Activated CD4-positive, alpha-beta T cell treated with anti-CD3 and anti-CD28 coated beads, Interleukin-2, amount 50 U/mL, for 4 hours (primary cell): ENCODE results near the gene ZC2HC1B.

Experiments used
- DNase-seq, 2 experiments: peaks; one replicate each; pipeline ENCODE4 v3.0.0-alpha.2; 2020

ZC2HC1B gene

GRCh38 chr6:143964674-143965081 is 100.4 kb downstream of the ZC2HC1B start:
- DNase-seq = no peak

- DNase-seq = no peak
These were observed 101.4 kb downstream of the ZC2HC1B start for GRCh38 chr6:143965503-143966171.

GRCh38 chr6:143966312-143966711 is 102.0 kb downstream of the ZC2HC1B start:
- no peak for DNase-seq

GRCh38 chr6:143967706-143968376 is 103.6 kb downstream of the ZC2HC1B start:
- no peak for DNase-seq

GRCh38 chr6:143969077-143969476 is 104.8 kb downstream of the ZC2HC1B start:
- no peak for DNase-seq

DNA sequence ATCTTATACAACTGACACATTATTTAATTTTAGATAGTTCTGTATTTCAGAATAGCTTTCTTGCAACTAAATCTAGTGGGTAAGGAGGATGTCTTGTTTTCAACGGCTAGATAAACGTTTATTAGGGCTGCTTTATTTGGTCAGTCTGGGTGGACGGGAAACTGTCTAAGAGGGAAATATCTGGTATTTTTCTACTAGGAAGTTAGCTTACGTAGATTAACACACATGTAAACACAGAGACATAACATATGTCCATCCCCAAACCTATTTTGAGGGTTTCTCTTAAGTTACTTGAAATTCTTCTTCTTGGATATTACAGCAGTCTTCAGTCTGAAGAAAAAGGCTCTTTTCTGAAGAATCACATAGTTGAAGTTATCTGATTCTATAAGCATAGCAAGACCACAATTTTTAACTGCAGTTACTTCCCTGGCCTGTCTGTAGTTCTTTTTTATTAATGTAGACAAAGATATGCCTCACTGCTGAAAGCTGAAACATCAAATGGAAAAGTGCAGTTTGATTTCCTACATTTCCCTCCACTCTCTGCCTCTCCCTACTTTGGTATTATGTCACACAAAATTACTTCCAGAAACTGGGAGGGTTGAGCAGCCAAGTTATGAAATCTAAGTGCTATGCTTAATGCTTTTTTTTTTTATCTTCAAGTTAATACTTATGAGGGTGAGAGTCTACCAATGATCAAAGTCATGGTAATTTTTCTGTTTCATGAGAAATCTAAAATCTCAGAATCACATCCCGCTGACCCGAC is 106.4 kb downstream of the ZC2HC1B start:
- no peak for DNase-seq

GRCh38 chr6:143971482-143972205 is 107.4 kb downstream of the ZC2HC1B start:
- DNase-seq = no peak

DNA sequence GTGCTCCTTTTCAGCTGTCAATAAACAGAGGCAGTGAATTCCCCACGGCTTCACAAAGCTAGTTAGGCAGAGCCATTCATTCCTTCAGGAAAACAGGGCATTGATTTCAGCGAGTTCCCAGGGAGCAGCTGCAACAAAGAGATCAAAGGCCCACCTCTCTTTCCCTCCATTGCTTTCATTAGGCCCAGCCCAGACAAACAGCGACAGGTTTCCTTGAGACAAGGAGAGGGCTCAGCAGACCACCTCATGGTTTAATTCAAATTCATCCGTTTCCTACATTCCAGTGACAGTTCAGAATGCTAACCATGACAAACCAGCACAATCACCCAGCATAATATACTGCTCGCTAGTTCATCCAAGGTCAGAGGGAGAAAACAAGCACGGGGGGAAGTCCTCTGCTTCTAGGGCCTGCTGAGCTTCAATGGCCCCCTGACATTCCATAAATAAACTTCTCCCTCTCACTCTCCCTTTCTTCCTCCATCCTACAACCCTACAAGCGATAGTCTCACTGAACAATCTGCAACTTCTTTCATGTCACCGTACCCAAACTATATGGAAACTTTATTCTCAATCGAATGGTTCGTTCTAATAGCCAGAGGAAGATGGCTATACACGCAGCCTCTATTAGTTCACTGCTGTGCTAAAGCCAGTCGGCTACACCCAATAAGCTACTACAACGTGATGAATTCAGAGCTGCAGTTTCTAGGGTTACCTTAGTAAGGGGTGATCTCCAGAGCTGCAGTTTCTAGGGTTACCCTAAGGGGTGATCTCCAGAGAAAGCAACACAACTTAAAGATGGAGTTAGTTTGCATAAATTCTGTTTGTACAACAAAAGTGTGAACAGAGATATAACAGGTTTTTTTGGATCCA is 109.1 kb downstream of the ZC2HC1B start:
- no peak for DNase-seq

- no peak for DNase-seq
These were observed 109.8 kb downstream of the ZC2HC1B start for GRCh38 chr6:143974089-143974488.

DNA sequence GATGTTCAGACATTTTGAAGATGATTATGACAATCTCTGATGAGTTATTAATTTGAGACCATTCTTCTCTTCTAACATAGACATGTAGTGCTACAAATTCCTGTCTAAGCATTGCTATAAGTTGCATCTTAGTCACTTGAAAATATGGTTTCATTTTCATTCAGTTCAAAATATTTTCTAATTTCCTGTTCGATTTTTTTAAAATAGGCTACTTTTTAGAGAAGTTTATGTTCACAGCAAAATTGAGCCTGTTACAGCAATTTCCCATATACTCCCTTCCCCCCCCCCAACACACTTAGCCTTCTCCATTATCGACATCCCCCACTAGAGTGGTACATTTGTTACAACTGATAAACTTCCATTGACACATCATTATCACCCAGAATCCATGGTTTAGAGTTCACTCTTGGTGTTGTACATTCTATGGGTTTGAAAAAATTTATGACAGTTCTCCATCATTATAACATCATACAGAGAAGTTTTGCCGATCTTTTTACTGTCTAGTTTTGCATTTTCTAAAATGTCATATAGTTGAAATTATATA is 112.6 kb downstream of the ZC2HC1B start:
- DNase-seq = no peak

- DNase-seq = no peak
These were observed 116.6 kb downstream of the ZC2HC1B start for GRCh38 chr6:143980921-143981320.

- no peak for DNase-seq
These were observed 118.7 kb downstream of the ZC2HC1B start for GRCh38 chr6:143982968-143983367.

DNA sequence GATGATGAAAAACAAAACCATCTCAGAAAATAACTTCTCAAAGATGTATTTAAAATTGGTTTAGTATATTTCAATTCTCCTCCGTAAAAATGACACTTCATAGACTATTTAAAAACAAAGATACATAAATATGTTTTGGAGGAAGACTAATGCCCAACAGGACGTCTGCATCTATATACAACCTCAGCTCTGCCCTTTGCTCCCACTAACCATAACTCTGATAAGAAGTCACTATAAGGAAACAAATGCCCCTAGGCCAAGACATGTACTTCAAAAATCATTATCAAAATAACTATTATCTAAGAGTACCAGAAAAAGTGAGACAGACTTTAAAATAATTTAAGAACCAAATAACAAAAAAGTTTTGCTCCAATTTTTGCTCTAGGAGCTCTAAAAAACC is 120.4 kb downstream of the ZC2HC1B start:
- DNase-seq = no peak

DNA sequence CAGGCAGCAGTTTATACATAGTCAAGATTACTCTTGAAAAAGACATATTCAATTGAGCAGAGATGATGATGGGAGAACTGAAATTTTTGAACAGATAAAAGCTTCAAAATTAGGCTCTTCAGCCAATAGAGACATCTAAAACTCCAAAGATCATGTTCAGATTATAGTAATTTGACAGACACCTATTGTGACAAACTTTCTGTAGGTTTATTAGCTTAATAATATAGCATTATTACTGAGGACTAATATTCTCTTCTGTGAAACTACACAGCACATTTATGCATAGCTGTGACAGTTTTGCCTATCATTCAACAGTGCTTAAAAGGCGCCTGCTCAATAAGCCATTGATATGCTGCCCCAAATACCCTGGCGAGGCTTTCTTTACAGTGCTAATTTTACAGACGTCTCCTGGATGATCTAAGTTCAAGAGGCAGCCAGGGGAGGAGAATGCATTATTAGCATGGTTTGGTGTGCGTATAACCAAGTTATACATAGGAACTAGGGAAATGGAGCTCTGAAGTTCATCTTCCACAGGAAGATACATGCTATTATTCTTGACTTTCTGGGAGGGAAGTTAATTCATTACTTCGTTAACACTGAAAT is 122.3 kb downstream of the ZC2HC1B start:
- no peak for DNase-seq
